Measurements from ENCODE around the gene ABCA9. TPM values are rescaled to one million over a fixed set of nuclear protein-coding genes. Genes with fewer than 3 reads are reported as not detected.

The ABCA9 gene
- total and polyA plus RNA-seq, 12 donors: 3.8 to 38.6 (median 9.3) TPM

DNA sequence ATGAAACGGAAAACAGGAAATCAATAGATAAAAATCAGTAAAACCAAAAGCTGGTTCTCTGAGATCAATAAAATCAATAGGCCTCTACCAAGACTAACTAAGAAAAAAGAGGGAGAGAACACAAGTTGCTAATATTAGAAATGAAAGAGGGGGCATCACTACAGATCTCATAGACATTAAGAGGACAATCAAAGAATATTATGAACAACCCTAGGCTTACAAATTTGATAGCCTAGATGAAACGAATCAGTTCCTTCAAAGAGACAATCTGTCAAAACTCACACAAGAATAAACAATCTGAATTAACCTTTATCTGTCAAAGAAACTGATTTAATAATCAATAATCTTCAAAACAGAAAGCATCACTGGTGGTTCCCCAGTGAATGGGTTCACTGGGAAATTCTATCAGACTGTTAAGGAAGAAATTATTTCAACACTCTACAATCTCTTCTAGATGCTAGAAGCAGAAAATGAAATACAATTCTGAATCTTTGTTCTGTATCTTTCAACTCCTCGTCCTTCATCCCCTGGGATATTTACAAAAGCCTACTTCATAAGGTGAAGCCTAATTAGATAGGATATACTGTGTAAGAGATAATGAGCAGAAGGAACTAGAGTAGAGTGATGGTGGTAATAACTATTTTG is 4.4 kb downstream of the ABCA9 start:
- TF ChIP-seq, protein P1, sequence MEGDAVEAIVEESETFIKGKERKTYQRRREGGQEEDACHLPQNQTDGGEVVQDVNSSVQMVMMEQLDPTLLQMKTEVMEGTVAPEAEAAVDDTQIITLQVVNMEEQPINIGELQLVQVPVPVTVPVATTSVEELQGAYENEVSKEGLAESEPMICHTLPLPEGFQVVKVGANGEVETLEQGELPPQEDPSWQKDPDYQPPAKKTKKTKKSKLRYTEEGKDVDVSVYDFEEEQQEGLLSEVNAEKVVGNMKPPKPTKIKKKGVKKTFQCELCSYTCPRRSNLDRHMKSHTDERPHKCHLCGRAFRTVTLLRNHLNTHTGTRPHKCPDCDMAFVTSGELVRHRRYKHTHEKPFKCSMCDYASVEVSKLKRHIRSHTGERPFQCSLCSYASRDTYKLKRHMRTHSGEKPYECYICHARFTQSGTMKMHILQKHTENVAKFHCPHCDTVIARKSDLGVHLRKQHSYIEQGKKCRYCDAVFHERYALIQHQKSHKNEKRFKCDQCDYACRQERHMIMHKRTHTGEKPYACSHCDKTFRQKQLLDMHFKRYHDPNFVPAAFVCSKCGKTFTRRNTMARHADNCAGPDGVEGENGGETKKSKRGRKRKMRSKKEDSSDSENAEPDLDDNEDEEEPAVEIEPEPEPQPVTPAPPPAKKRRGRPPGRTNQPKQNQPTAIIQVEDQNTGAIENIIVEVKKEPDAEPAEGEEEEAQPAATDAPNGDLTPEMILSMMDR (IDR thresholded peaks at IDR 0.05): no peak
- intact Hi-C loops (cut with DNase I): no loop called here
- H3K4me1 ChIP-seq: peaks cover 0 to 10% (median under 1%) of the 10 kb centered on the region in 9 donors
- peaks cover 0 to 11% (median 0%) of the 10 kb centered on the region in 9 donors for H3K36me3 ChIP-seq
- H3K4me3 ChIP-seq: no peak overlapping the region
- ATAC-seq (no peak), DNase-seq (no peak)
- H3K9me3 ChIP-seq: peaks cover 0 to 52% (median 10%) of the 10 kb centered on the region in 11 donors
- no peak overlapping the region for H3K27ac ChIP-seq
- 80 to 81% methylated on average over 3 of the region's 3 CpGs for WGBS, 2 donors
- no peaks in the 10 kb centered on the region for H3K27me3 ChIP-seq

DNA sequence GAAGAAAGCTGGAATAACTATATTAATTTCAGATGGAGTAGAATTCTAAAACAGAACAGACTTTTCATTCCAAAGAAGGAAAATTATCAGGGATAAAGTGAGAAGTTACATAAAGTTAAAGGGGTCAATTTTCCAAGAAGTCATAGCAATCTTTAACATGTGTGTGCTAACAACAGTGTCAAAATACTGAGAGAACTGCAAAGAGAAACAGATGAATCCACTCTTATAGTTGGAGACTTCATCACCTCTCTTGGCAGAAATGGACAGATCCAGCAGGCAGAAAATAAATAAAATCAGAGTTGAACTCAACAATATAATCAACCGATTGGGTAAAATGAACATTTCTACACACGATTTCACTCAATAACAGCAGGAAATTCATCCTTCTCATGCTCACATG is 5.4 kb downstream of the ABCA9 start:
- no peak for DNase-seq
- WGBS, 2 donors: 66 to 78% methylated on average over 2 of the region's 2 CpGs
- intact Hi-C loops (cut with DNase I): no loop called here
- ATAC-seq: peak in 3 of 8 donors; percentile 19 to 51 (median 35)
- Histone ChIP-seq H3K27me3 (no peaks in the 10 kb centered on the region), H3K36me3 (peaks cover 0 to 11% (median 0%) of the 10 kb centered on the region in 9 donors), H3K4me1 (peaks cover 0 to 14% (median 0%) of the 10 kb centered on the region in 9 donors), H3K27ac (no peak overlapping the region), H3K4me3 (no peak overlapping the region), H3K9me3 (peaks cover 0 to 52% (median 10%) of the 10 kb centered on the region in 11 donors)
- TF ChIP-seq, protein P1 (IDR thresholded peaks at IDR 0.05): no peak

DNA sequence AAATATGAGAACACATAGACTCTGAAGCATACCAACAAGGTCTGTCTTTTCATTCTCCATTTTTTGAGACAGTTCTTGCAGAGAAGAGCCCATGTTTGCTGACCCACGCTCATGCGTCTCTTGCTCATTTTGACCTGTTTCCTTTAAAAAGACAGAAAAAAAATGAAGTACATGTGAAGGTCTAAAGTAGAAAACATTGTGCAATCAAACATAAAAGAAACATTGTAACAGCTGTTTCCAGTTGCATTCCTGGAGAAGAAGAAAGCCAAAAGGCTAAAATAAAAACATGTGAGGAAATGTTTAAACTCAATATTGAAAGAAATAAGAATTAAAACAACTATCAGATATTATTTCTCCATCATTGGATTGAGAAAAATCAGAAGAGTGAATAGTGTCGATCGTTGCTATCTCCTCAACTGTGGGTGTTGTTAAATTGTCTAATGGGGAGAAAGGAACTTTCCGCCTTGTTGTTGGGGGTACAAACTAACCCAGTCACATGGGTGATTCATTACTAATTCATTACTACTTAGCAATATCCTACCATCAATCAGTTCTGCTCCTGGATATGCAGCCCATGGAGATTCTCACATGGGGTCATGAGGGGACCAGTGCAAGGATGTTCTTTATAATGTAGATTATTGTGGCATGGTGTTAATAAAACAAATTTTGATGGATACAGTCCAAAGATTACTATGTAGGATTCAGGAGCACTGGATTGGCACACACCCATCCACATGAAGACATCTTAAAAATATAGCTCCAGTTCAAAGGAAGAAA is 9.5 kb downstream of the ABCA9 start:
- H3K27ac ChIP-seq: peak overlapping the region in 7 of 10 donors; percentile 7 to 50 (median 38)
- intact Hi-C loops (cut with DNase I): no loop called here
- TF ChIP-seq, protein P1 (IDR thresholded peaks at IDR 0.05): no peak
- ATAC-seq: no peak
- peaks cover 0 to 40% (median 9%) of the 10 kb centered on the region in 9 donors for H3K4me1 ChIP-seq
- no peaks in the 10 kb centered on the region for H3K27me3 ChIP-seq
- WGBS, 2 donors: 70 to 80% methylated on average over 5 of the region's 5 CpGs
- peaks cover 0 to 40% (median 4%) of the 10 kb centered on the region in 11 donors for H3K9me3 ChIP-seq
- H3K4me3 ChIP-seq: no peak overlapping the region
- H3K36me3 ChIP-seq: peaks cover 0 to 15% (median 0%) of the 10 kb centered on the region in 9 donors
- DNase-seq: no peak

DNA sequence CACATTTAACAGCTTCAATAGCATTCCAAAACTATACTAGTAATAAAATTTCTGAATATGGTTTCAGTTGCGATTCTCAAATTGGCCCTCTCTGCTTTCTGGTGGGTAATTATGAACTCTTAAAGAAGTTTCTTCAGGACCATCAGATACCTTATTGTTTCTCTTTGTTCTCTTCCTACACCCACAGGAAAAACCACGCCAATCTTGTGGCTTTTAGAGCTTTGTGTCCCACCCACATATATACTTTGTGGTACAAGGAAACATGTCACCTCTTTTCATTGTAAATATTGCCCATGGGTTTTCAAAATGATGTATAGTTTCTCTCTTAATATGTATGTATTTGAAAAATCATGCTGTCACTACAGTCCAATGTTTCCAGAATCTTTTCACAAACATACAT is 12.1 kb downstream of the ABCA9 start:
- Histone ChIP-seq H3K9me3 (peaks cover 0 to 22% (median 0%) of the 10 kb centered on the region in 11 donors), H3K4me1 (peaks cover 0 to 43% (median 9%) of the 10 kb centered on the region in 9 donors), H3K4me3 (no peak overlapping the region), H3K36me3 (peaks cover 0 to 34% (median 7%) of the 10 kb centered on the region in 9 donors), H3K27ac (peak overlapping the region in 8 of 10 donors; percentile 43 to 71 (median 66)), H3K27me3 (no peaks in the 10 kb centered on the region)
- 89% methylated on average over 2 of the region's 2 CpGs for WGBS, 2 donors
- TF ChIP-seq, protein P1 (IDR thresholded peaks at IDR 0.05): no peak
- DNase-seq: no peak
- no peak for ATAC-seq
- intact Hi-C loops (cut with DNase I): loop anchor here in 1 of 10 donors (10.0 kb wide), 1 partner anchor 274 kb away; no protein-coding TSS in a partner anchor

Measured in heart right ventricle (tissue), 16 donors.